HG03175 (cell line): ENCODE data around the gene ENDOV.

ENCODE experiments used
- ATAC-seq: cut with Tn5 transposase; IDR thresholded peaks from one replicate; pipeline ENCODE4 v1.9.1; 2021; ENCODE audit warnings: mild to moderate bottlenecking, moderate library complexity; ENCODE audit not compliant: unreplicated experiment

Gene ENDOV

DNA sequence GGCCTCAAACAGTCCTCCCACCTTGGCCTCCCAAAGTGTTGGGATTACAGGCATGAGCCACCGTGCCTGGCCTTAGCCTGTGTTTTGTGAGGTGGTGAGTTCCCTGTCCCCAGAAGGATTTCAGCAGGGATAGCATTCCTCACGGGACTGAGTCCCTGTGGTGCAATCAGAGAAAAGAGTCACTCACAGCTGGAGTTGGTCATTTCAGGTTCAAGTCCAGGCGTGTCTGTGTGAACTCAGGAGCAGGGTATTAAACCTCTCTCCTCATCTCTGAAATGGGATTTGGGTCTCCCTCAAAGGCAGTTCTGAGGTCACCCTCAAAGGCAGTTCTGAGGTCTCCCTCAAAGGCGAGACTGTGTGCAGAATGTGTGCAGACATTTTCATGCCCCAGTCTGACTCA lies 32.8 kb downstream of the ENDOV start:
- no peak for ATAC-seq

GRCh38 chr17:80449194-80449929 lies 34.4 kb downstream of the ENDOV start:
- no peak for ATAC-seq

- no peak for ATAC-seq
These were observed 35.1 kb downstream of the ENDOV start for GRCh38 chr17:80449930-80450576.

- ATAC-seq = no peak
These were observed 36.3 kb downstream of the ENDOV start for GRCh38 chr17:80451104-80451775.

GRCh38 chr17:80452173-80452915 lies 37.4 kb downstream of the ENDOV start:
- ATAC-seq = no peak

DNA sequence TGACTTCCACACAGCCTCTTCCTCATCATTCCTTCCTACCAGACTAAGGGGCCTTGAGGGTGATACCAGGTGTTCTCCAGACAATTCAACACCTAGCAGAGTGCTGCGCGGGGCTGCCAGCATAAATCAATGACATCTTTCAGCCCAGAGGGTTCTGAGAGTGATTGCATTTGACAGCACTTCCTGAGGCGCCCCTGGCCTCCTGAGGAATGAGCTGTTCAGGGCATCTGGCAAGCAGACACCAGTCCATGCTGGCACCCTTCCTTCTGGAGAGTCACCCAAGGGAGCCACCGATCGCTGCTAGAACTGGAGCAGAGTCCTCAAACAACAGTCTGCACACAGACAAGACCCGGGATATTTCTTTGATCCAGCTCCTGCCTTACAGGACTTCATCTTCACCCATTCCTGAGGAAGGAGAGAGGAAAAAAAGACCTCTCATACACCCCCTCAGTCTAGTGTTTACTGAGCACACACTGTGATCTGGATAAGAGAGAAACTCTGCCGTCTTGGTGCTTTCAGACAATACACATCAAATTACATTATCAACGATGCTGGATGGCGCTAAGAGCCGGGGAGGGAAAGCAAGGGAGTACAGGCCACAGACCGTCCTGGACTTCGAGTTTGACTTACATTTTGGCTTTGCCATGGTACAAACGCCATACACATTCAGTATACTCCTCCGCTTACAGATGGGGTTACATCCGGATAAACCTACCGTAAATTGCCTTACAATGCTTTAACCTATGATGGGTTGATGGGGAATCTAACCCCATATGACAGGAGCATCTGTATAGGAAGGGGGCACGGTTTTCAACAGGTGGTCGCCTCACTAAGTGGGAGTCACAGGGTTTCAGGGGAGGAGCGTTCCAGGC lies 38.4 kb downstream of the ENDOV start:
- ATAC-seq = no peak

DNA sequence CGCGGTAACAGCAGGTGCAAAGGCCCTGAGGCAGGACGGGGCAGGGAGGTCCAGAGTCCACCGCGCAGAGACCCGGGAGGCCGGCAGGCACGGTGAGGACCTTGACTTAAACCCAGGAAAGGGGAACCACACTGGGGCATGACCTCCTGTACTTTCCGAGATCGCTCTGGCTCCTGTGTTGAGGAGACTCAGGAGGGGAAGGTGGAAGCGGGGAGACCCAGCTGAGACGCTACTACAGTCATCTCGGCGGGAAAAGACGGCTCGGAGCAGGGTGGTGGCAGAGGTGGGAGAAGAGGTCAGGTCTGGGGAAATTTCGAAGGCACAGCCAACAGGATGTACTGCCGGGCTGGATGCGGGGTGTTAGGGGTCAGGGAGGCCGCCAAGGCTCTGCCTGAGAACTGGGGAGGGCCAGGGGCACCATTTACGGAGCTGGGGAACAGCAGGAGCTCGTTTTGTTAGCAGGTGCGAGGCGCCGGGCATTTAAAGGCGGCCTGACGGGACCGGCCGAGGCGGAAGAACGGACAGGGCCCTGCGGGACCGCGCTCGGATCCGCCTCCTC lies 39.1 kb downstream of the ENDOV start:
- ATAC-seq = no peak

- peak; percentile 91 for ATAC-seq
These were observed 39.8 kb downstream of the ENDOV start for GRCh38 chr17:80454557-80455335.

GRCh38 chr17:80455336-80455710 lies 40.4 kb downstream of the ENDOV start:
- ATAC-seq = no peak

GRCh38 chr17:80455784-80456183 lies 40.8 kb downstream of the ENDOV start:
- no peak for ATAC-seq

DNA sequence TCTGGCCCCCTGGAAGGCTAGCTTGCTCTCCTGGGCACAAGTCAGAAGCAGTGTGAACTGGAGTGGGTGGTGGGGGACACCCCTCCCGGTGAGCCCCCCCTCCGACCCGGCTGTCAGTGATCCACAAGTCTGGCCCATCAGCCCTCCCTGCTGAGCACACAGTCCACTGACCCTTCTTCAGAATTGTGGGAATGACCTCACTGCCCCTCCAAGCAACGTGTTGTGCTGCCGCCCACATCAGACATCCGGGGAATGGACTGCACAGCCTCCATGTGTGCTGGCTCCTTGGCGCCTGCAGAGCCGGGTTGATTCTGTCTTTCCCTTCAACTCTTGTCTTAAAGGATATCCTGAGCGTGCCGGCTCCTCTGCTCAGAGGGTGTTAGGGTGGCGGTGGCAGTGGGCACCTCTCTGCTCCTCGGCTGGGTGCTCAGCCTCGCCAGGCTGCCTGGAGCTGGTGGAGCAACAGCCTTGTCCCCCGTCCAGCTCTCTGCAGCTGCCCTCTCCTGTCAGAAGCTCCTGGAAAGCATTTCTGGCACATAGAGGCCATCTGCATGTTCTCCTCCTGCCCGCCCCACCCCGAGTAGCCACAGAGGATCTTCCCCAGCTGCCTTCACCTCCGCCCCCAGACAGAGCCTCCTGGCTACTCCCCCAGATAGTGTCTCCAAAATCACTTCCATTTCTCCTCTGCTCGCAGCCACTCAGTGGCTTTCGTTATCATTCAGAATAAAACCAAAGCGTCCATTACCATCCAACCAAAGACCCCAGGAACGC lies 41.7 kb downstream of the ENDOV start:
- no peak for ATAC-seq

DNA sequence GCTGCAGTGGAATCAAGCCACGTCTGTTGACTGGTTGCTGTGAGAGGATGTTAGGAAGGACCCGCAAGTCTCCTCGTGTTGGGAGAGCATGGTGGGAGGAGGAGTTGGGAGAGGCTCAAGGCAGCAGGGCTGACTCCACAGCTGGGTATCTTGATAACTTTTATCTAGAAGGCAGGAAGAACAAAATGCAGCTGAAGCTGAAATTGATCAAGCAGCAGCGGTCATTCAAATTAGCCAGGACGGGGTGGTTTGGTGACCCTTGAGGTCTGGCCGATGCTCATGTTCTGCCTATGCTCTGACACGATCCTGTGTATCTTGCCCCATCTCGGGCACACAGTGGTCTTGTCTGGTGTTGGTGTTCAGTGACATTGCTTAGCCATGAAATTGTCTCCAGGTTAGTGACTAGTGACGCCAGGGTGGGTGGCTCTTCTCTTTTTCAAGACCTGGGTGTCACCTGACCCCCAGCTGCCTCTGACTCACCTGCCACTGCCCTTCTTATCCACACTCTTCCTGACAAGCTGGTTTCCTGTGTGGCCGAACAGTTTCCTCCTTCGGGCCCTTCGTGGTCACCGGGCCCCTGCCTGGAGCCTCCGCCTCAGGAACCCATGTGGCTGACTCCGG lies 42.4 kb downstream of the ENDOV start:
- no peak for ATAC-seq

- ATAC-seq = no peak
These were observed 43.0 kb downstream of the ENDOV start for GRCh38 chr17:80458016-80458415.

GRCh38 chr17:80459234-80459633 lies 44.3 kb downstream of the ENDOV start:
- ATAC-seq = no peak

- no peak for ATAC-seq
These were observed 45.5 kb downstream of the ENDOV start for GRCh38 chr17:80460429-80460834.

DNA sequence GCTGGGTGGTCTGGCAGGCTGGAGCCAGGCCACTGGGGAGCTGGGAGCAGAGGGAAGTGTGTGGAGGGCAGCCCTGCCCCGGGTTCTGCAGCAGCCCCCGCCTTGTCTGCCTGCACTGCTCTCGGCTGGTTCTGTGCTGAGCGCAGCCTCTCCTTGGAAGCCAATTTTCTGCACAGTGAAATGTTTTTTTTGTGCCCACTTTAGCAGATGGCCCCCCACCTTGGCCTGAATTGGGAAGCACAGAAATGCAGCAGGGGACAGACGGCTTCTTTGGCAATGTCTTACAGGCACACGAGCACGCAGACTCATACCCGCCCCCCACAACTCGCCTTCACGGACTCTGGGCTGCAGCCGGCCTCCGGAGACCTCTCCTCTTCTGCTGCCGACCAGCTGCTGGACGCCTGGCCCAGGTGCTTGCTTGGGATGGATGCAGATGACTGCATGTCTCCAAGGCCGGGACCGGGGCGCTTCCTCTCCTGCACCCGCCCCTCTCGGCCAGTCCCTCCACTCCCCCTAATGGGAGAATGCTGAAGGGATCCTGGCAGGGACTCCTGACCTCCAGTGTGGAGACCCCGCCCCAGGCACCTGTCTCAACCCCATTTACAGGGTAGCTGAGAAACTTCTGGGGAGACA lies 46.7 kb downstream of the ENDOV start:
- ATAC-seq = no peak

- ATAC-seq = no peak
These were observed 48.9 kb downstream of the ENDOV start for GRCh38 chr17:80463784-80464400.
